GM19467 (cell line): ENCODE results near the gene TBL3.
A peak's percentile ranks its signal among the peaks of the same experiment; 100 is the strongest.

Experiments
- ATAC-seq: cut with Tn5 transposase; IDR thresholded peaks from one replicate; pipeline ENCODE4 v1.9.1; 2021; ENCODE audit warnings: mild to moderate bottlenecking, moderate library complexity; ENCODE audit not compliant: unreplicated experiment

TBL3 gene

DNA sequence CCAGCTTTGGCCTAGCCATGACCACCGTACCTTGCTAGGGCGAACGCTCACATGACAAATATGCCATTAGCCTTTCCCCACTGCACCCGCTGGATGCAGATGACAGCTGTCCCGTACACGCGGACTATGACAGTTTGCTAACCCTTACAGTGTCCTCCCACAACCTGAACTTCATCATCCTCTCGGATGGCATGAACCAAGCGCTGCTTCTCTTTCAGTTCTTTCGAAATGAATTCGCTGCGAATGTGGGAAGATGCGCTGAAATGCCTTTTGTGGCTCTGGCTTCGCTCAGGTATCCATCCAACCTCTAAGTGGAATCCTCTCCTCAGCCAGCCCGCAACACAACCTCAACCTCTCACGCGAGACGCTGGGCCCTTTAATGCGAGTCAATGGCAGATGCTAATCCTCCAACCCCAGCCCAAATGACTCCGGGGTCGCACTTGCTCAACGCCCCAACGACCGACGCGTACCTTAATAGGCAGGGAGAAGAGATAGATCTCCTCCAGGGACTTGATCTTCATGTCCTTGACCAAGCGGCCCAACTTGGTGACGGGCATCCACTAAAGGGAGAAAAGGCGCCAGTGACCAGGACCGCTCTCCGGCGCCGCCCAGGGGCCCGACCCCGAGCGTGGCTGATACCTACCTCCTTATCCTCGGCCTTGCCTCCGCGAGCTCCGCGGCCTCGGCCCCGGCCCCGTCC, 7.9 kb upstream of the TBL3 start:
- ATAC-seq, result peak; percentile 1

DNA sequence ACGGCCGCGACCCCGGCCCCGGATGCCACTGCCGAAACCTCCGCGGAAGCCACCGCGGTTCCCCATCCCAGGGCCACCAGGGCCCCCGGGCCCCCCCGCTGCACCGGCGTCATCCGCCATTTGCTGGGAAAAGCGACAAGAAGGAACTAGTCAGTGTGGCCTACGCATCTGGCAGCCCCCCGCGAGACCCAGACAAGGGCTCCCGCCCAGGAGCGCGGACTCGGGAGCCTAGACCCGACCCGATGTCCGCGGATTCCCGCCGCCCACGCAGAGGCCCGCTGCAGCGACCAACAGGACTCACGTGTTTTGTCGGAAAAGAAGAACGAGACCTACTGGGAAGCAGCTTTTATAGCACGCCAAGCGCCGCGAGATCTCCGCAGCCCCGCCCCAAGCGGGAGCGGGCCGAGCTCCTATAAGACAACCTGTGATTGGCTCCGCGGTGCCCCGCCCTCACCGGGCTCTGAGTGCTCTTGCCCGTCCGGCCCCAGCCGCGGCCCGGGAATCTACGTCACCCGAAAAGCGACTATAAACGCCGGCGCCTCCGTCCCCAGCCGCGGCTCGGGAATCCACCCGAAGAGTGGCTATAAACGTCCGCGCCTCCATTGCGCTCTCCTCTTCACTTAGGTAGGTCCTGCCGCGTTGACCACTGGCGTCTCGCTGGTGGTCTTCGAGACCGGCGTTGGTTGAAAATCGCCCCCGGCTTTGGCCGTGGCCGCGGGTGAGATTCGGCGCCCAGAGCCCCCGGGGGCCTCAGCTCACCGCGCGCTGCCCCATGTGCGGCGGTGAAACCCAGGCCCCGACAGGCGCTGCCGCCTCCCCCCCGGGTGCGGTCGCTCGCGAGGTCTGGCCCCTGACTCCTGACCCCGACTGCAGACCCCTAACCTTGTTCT, 7.1 kb upstream of the TBL3 start, which contains the start of gene RPS2:
Gene RPS2, minus strand, starts transcription at position 321 of the 890 bp plus-strand sequence. Its CDS starts 201 bp downstream, at position 120.
- peak; percentile 68 for ATAC-seq

DNA sequence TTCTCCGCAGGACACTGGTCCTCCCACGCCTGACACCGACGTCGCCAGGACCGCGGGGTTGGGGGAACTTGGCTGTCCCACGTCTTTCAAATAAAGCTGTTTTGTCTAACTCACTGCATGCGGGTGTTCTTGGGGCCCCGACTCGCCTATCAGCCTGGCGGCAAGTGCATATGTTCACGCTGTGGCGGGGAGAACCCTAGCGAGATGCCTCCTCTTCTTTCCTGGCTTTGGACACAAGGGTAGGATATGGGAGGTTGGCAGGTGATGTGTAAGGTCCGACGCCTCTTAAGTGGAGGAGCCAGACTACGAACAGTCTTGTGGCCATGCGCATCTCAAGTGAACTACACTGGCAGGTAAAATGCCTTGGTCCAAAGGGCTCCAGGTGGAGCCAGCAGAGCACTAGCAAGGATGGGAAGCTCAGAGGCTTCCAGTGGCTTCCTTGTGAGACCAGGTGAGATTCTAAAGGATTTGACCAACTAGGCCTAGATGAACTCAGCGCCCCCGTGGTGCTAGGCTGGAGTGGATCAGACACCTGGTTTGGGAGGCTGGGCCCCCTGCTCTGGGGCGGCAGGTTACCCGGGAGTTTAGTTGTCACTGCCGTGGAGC, 6.4 kb upstream of the TBL3 start:
- ATAC-seq, result no peak

DNA sequence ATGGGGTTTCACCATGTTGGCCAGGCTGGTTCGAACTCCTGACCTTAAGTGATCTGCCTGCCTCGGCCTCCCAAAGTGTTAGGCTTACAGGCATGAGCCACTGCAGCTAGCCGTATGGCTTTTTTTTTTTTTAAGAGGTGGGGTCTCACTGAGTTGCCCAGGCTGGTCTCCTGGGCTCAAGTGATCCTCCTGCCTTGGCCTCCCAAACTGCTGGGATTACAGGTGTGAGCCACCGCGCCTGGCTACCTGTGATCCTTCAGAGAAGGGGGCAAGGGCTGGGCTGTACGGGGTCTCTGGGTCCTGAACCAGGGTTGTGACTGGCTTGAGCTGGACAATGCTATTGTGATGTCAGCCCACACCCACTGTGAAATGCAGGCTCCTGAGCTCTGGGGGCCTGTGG, 5.4 kb upstream of the TBL3 start, which contains the start of gene RNF151:
Gene RNF151, plus strand, starts transcription at position 397 of the 400 bp plus-strand sequence. CDS start 26 bp downstream, outside the sequence.
- no peak for ATAC-seq

DNA sequence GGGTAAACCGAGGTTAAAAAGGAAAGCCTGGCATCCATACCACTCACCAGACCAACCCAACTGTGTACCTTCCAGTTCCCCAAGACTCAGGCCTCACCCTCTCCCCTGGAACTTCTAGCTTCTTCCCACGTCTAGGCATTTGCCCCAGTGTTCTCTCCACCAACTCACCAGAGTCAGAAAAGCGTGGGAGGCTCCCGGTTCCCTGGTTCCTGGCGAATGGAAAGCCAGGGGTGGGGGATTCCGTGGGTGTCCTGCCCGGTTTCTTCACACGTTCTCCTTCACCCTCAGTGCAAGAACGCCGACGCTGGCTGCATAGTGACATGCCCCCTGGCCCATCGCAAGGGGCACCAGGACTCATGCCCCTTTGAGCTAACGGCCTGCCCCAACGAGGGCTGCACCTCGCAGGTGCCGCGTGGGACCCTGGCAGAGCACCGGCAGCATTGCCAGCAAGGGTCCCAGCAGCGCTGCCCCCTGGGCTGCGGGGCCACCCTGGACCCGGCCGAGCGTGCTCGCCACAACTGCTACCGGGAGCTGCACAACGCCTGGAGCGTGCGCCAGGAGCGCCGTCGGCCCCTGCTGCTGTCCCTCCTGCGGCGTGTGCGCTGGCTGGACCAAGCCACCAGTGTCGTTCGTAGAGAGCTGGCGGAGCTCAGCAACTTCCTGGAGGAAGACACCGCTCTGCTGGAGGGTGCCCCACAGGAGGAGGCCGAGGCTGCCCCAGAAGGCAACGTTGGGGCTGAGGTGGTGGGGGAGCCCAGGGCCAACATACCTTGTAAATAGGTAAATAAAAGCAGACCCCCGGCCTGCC, 3.5 kb upstream of the TBL3 start:
- ATAC-seq, result no peak

DNA sequence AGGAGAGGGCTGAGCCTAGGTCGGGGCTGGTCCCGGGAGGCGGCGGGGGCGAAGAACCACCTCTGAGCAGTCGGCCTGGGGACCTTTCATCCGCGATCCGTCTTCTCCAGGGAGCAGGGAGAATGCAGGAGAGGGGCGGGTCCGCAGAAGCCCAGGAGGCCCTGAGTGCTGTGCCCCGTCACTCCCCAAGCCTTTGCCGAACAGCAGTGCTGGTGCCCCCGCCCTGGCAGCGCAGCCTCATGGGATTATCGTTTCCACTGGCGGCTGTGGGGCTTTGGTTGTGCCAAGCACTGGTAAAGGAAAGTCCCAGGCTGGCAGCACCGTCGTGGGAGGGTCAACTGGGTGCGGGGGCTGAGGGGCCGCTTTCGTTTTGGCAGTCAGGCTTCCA, 631 bp downstream of the TBL3 start:
- no peak for ATAC-seq

DNA sequence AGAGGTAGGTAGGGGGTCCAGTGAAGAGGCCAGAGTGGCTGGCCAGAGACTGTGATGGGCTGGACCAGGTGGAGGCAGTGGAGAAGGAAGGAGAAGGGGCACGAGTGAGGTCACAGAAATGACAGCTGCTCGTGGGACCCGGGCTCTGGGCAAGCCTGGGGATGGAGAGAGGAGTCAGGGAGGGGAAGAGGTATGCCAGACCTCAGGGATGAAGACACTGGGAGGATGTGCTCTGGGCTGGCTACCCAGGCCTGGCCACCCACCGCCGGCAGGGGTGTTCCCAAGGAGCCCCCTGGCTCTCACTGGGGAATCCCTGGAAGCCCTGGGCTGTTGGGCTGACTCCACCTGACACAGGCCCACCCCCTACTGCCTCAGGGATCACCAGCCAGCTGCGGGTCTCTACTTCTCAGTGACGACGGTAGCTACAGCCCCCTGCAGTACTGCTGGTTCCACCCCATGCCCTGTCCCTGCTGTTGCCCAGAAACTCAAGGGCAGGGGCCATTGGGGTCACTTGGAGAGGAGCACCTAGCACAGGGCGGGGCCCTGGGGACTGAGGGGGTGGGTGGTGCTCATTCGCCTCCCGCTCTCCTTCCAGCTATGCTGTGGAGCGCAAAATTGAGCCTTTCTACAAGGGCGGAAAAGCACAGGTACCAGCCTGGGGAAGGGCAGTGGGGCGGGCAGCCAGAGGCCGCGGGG, 1.8 kb downstream of the TBL3 start:
- ATAC-seq, result no peak

DNA sequence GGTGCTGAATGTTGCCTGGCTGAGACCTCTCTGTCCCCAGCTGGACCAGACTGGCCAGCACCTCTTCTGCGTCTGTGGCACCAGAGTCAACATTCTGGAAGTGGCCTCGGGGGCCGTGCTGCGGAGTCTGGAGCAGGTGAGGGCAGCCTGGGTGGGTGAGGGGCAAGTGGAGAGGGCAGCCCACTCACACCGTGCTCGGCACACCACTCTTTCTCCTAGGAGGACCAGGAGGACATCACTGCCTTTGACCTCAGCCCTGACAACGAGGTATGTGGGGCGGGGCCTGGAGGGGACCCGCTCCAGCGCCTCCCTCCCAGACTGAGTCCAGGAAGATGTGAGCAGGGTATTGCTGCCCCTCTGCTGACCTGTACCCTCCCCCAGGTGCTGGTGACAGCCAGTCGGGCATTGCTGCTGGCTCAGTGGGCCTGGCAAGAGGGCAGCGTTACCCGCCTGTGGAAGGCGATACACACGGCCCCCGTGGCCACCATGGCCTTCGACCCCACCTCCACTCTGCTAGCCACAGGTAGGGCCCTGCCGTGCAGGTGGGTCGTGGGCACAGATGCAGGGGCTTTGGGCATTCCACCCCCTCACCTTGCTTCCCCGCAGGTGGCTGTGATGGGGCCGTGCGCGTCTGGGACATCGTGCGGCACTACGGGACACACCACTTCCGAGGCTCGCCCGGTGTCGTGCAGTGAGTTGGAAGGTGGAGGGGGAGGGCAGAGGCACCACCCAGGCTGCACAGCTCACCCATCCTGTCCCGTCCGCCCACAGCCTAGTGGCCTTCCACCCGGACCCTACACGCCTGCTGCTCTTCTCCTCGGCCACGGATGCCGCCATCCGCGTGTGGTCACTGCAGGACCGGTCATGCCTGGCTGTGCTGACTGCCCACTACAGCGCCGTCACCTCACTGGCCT, 2.6 kb downstream of the TBL3 start:
- ATAC-seq, result no peak

DNA sequence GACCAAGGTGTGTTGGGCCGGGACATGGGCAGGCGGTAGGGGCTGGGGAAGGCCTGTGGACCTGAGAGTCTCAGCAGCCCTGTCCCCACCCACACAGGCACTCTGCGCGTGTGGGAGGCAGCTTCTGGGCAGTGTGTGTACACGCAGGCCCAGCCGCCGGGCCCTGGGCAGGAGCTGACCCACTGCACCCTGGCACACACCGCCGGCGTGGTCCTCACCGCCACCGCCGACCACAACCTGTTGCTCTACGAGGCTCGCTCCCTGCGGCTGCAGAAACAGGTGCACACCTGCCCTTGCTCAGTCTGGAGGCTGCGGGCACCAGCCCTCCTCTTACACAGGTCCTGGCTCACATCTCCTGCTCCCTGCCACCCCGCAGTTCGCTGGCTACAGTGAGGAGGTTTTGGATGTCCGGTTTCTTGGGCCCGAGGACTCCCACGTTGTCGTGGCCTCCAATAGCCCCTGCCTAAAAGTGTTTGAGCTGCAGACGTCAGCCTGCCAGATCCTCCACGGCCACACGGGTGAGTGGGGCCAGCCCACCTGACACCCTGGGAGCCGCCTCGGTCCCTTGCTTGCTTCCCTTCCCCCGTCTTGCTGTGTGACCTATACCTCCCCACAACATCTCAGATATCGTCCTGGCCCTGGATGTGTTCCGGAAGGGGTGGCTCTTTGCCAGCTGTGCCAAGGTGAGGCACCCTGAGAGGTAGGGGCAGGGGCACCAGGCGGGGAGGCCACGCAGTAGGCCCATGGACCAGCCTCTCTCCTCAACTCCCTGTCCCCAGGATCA, 3.8 kb downstream of the TBL3 start:
- ATAC-seq, result no peak

DNA sequence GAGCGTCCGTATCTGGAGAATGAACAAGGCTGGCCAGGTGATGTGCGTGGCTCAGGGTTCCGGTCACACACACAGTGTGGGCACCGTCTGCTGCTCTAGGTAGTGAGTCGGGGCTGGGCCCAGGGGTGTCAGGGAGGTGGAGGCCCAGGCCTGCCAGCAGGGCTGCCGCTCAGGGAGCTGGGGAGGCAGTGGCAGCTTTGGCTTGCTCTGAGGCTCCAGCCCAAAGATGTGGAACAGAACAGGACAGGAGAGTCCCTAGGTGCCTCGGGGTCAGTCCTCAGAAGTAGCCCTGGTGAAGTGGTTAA, 4.3 kb downstream of the TBL3 start:
- ATAC-seq, result no peak

DNA sequence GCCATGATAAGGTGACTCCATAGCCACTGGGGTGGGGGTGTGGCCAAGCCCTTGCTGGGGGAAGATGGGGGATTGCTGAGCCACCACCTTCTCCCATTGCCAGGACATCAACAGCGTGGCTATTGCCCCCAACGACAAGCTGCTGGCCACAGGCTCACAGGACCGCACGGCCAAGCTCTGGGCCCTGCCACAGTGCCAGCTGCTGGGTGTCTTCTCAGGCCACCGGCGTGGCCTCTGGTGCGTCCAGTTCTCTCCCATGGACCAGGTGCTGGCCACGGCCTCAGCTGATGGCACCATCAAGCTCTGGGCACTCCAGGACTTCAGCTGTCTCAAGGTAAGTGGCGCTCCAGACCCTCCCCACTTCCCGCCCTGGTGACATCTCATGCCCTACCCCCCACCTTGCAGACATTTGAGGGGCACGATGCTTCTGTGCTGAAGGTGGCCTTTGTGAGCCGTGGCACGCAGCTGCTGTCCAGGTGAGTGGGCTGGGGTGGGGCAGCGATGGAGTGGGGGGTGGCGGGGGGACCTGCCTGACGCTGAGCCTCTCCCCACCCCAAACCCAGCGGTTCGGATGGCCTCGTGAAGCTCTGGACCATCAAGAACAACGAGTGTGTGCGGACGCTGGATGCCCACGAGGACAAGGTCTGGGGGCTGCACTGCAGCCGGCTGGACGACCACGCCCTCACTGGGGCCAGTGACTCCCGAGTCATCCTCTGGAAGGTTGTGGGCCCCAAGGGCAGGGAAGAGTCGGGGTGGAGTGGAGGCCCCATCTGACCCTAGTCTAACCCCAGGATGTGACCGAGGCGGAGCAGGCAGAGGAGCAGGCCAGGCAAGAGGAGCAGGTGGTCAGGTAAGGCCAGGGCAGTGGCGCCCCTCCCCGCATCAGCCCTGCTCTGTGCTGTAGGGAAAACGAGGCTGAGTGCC, 5.4 kb downstream of the TBL3 start:
- ATAC-seq, result no peak

DNA sequence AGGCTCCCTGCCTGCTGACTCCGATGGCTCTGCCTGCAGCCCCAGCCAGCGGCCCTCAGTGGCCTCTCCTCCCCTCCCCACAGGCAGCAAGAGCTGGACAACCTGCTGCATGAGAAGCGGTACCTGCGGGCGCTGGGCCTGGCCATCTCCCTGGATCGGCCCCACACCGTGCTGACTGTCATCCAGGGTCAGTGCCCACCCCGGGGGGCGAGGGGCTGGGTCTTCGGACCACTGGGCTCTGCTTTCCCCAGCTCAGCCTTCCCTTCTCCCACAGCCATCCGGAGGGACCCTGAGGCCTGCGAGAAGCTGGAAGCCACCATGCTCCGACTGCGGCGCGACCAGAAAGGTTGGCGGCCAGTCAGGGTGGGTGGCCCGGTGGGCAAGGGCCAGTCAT, 6.0 kb downstream of the TBL3 start:
- ATAC-seq, result no peak

DNA sequence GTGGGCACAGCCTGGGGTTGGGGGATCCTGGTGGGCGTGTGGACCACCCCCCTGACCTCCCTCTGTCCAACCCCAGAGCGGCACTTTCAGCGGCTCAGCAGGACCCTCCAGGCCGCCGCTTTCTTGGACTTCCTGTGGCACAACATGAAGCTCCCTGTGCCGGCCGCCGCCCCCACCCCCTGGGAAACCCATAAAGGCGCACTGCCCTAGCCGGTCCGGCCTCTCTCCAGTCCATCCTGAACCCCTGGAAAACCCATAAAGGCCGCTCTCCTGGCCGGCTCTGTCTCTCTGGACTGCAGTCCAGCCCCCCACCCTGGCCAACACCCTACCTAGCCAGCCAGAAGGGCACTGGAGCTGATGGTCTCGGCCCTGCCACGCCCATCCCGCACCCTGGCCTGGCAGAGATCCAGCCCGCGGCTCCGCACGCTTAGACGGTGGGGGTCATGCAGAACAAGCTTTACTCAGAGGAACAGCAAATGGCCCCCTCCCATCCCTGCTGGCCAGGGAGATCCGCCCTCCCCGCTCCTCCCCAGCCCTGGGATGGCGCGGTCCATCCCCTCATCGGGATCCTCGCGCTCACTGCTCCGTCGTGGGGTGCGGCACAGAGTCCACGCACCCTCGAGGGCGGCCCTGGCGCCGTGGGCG, 6.7 kb downstream of the TBL3 start:
- ATAC-seq, result no peak

DNA sequence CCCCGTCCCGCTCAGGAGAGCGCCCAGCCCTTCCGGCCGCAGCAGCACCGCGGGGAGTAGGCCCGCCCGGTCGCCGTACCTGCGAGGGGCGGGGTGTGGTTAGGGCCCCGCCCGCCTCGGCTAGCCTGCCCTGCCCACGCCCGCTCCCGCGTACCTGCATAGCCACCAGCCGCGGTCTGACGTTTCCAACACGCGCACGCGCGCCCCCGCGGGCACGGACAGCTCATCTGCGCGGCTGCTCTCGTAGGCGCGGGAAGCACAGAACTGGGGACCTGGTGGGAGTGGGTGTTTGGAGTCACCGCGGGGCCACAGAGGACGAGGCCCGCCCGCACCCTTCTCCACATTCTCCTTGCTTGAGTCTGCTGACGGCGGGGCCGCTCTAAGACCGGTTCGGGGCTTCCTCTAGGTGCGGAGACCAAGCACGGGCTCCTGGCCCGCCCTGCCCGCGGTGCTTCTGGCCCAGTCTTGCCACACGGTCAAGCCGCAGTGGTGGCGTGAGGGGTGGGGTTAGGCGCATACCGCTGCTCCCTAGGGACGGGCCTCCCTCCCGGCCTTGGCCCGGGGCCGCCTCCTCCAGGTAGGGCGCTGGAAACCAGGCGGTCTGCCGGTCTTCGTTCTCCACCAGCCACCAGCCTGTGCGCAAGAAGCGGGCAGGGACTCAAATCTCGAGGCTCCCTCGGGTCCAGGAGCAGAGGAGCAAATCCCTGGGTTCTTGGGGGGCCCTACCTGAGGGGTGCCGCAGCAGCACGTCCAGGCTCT, 7.6 kb downstream of the TBL3 start:
- no peak for ATAC-seq

DNA sequence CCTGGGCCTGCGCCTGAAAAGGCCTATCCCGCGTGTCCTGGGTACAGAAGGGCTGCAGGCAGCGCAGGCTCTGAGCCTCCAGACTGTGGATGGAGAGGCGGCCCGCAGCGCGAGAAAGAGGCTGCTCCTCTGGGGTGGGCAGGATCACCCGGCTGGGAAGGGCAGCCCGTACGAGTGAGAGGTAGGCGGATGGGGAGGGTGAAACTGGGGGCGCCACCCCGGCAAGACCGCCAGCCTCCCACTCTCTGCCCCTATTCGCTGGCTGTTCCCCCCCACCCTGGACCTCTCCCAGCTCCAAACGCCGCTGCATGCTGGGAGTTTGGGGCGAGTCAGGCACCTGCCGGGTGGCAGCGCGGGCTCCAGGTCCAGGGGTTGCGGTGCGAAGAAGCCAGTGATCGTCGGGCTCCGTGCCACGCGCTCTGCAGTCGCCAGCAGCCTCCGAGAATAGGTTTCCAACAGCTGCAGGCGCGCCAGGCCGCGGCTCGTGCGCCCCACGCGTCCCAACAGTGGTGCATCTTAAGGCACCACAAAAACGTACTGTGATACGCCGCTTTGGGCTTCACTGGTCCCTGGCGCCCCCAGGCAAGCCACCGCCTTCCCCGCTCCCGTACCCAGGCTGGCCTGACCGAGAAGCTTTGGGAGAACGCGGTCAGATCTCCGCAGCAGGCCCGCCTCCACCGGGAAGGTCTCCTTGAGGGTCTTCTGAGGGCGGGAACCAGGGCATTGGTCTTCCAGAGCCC, 8.3 kb downstream of the TBL3 start:
- no peak for ATAC-seq

DNA sequence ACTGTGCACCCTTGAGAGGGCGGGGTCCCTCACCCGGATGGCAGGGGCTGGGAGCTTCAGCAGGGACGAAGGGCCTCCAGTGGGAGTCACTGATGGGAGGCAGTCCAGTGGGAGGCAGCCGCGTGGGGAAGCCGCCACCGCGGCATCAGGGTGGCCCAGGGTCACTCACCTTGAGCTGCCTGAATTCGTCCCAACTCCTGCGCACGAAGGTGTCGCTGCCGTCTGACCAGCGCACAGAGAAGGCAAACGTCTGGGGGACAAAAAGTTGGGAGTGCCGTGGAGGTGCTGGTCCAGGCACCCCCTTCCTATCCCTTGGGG, 8.9 kb downstream of the TBL3 start:
- ATAC-seq, result no peak
